HCT116 (cell line): ENCODE results near the gene CDH4. TPM values are rescaled to one million over a fixed set of nuclear protein-coding genes. Genes with fewer than 3 reads are reported as not detected.

ENCODE experiments used
- ATAC-seq: fragments of 200-7000 bp; cut with Tn5 transposase; 2 replicates; pipeline ENCODE4 v1.9.1; 2020; ENCODE audit warnings: mild to moderate bottlenecking, moderate library complexity
- BruUV-seq: library from RNA; stranded (reverse); fragments of 400-500 nt; replicated peaks from 2 replicates; lab custom pipeline; 2021; lab: Mats Ljungman, UMichigan
- CTCF ChIA-PET: fragments of 300-600 bp; sonication (Branson Sonifier 250); formaldehyde crosslinking; loops from one replicate; lab custom pipeline; 2021; ENCODE audit warnings: antibody characterized with exemption; lab: Charles Lee
- POLR2A ChIA-PET: fragments of 300-600, 350-600 bp; sonication (Branson Sonifier 250); formaldehyde crosslinking; loops from one replicate; lab custom pipeline; 2021; ENCODE audit warnings: antibody characterized with exemption; lab: Charles Lee
- RAD21 ChIA-PET, 2 experiments: fragments of 300-600 bp; sonication (Branson Sonifier 250); formaldehyde crosslinking; loops; one replicate each; lab custom pipeline; 2023; ENCODE audit warnings: low total read pairs in 2 of 2; ENCODE audit not compliant: uncharacterized antibody in 2 of 2, unreplicated experiment in 2 of 2, low non-redundant PET in 1 of 2; lab: Charles Lee
- DNase-seq: peaks from one replicate; pipeline ENCODE4 v3.0.0-alpha.2; 2010; ENCODE audit warnings: low read depth, low spot score
- H2AFZ ChIP-seq: fragments of 200-600 bp; shearing (Covaris generic), sonication (generic); 2 replicates; pipeline ENCODE4 v1.6.1; 2017; ENCODE audit warnings: low read depth, mixed run types, mixed read lengths, antibody characterized with exemption, low read length; ENCODE audit not compliant: poor library complexity, severe bottlenecking
- H3K27ac ChIP-seq: 2 replicates; pipeline ENCODE4 v1.5.1; 2012; ENCODE audit warnings: low read depth, low read length
- H3K27me3 ChIP-seq: fragments of 200-600 bp; sonication (generic); 2 replicates; pipeline ENCODE4 v1.6.1; 2016; ENCODE audit warnings: mixed run types, low read length, mixed read lengths; ENCODE audit not compliant: insufficient read depth
- H3K36me3 ChIP-seq, 2 experiments: fragments of 200-500 bp in 1 of 2; fragments of 200-600 bp in 1 of 2; sonication (Bioruptor generic) in 1 of 2; sonication (generic) in 1 of 2; 2 replicates each; pipeline versions ENCODE4 v1.5.1 to v1.6.1; 2014 to 2016; ENCODE audit warnings: low read length in 2 of 2, inconsistent platforms in 1 of 2, mixed read lengths in 1 of 2, mixed run types in 1 of 2; ENCODE audit not compliant: insufficient read depth in 2 of 2, control insufficient read depth in 1 of 2
- H3K4me1 ChIP-seq, 2 experiments: fragments of 200-600 bp in 1 of 2; sonication (generic) in 1 of 2; 2 replicates each; pipeline versions ENCODE4 v1.5.1 to v1.6.1; 2012 to 2017; ENCODE audit warnings: low read length in 2 of 2, inconsistent platforms in 1 of 2, mild to moderate bottlenecking in 1 of 2, mixed read lengths in 1 of 2, mixed run types in 1 of 2, moderate library complexity in 1 of 2; ENCODE audit not compliant: insufficient read depth in 2 of 2, control insufficient read depth in 1 of 2
- H3K4me2 ChIP-seq: fragments of 200-600 bp; sonication (generic); 2 replicates; pipeline ENCODE4 v1.6.1; 2017; ENCODE audit warnings: mixed run types, low read length, mixed read lengths
- H3K4me3 ChIP-seq, 2 experiments: fragments of 200-600 bp in 1 of 2; sonication (generic) in 1 of 2; replicated peaks in 1 of 2; 2 replicates each; pipeline ENCODE4 v1.5.1; 2011 to 2016; ENCODE audit warnings: low read length in 2 of 2, control low read depth in 1 of 2, low read depth in 1 of 2, mild to moderate bottlenecking in 1 of 2, mixed read lengths in 1 of 2, mixed run types in 1 of 2
- H3K79me2 ChIP-seq: fragments of 200-600 bp; sonication (generic); 2 replicates; pipeline ENCODE4 v1.6.1; 2017; ENCODE audit warnings: mild to moderate bottlenecking, mixed run types, low read length, moderate library complexity, mixed read lengths; ENCODE audit not compliant: insufficient read depth
- H3K9ac ChIP-seq: fragments of 200-600 bp; sonication (generic); 2 replicates; pipeline ENCODE4 v1.6.1; 2016; ENCODE audit warnings: low read length, mixed read lengths
- H3K9me2 ChIP-seq: fragments of 200-600 bp; sonication (generic), shearing (Covaris generic); 2 replicates; pipeline ENCODE4 v1.6.1; 2017; ENCODE audit warnings: mixed run types, mild to moderate bottlenecking, moderate library complexity; ENCODE audit not compliant: insufficient read depth
- H3K9me3 ChIP-seq, 2 experiments: fragments of 200-500 bp in 1 of 2; fragments of 200-600 bp in 1 of 2; sonication (Bioruptor generic) in 1 of 2; sonication (generic) in 1 of 2; 2 replicates each; pipeline ENCODE4 v1.6.1; 2014 to 2017; ENCODE audit warnings: low read length in 2 of 2, mixed read lengths in 2 of 2, inconsistent platforms in 1 of 2, low read depth in 1 of 2, mild to moderate bottlenecking in 1 of 2, mixed run types in 1 of 2, moderate library complexity in 1 of 2; ENCODE audit not compliant: control insufficient read depth in 1 of 2, insufficient read depth in 1 of 2
- H4K20me1 ChIP-seq: fragments of 200-600 bp; sonication (generic), shearing (Covaris generic); 2 replicates; pipeline ENCODE4 v1.6.1; 2017; ENCODE audit warnings: mixed run types, mild to moderate bottlenecking, moderate library complexity; ENCODE audit not compliant: insufficient read depth
- CBX3 ChIP-seq: IDR thresholded peaks from 2 replicates; pipeline ENCODE4 v1.6.1; 2012; ENCODE audit warnings: low read depth
- CEBPB ChIP-seq: IDR thresholded peaks from 2 replicates; pipeline ENCODE4 v1.6.1; 2012; ENCODE audit warnings: low read depth
- ELF1 ChIP-seq: IDR thresholded peaks from 2 replicates; pipeline ENCODE4 v1.6.1; 2012; ENCODE audit warnings: low read depth, borderline replicate concordance
- EZH2 ChIP-seq: fragments of 200-600 bp; sonication (generic); IDR thresholded peaks from 2 replicates; pipeline ENCODE4 v1.6.1; 2017; ENCODE audit warnings: antibody characterized with exemption, mixed run types
- EZH2phosphoT487 ChIP-seq: fragments of 200-600 bp; IDR thresholded peaks from 2 replicates; pipeline ENCODE4 v1.6.1; 2018; ENCODE audit warnings: antibody characterized with exemption, borderline replicate concordance
- FOSL1 ChIP-seq: IDR thresholded peaks from 2 replicates; pipeline ENCODE4 v1.6.1; 2012; ENCODE audit warnings: low read depth
- JUND ChIP-seq: IDR thresholded peaks from 2 replicates; pipeline ENCODE4 v1.6.1; 2012
- POLR2A ChIP-seq: IDR thresholded peaks from 2 replicates; pipeline ENCODE4 v1.7.0; 2011; ENCODE audit warnings: borderline replicate concordance; ENCODE audit not compliant: insufficient read depth, insufficient read length; ENCODE audit errors: extremely low read depth
- POLR2AphosphoS5 ChIP-seq: IDR thresholded peaks from 2 replicates; pipeline ENCODE4 v1.6.1; 2011; ENCODE audit warnings: mild to moderate bottlenecking, low read depth, low read length, moderate library complexity
- RAD21 ChIP-seq: IDR thresholded peaks from 2 replicates; pipeline ENCODE4 v1.6.1; 2012; ENCODE audit warnings: low read depth, mild to moderate bottlenecking
- SIN3A ChIP-seq: IDR thresholded peaks from 2 replicates; pipeline ENCODE4 v1.6.1; 2012; ENCODE audit warnings: low read depth
- SRF ChIP-seq: IDR thresholded peaks from 2 replicates; pipeline ENCODE4 v1.6.1; 2012; ENCODE audit warnings: low read depth
- TCF7L2 ChIP-seq: IDR thresholded peaks from 2 replicates; pipeline ENCODE4 v1.7.0; 2011; ENCODE audit warnings: borderline replicate concordance, inconsistent platforms; ENCODE audit not compliant: insufficient read depth, insufficient read length; ENCODE audit errors: extremely low read depth
- ZFX ChIP-seq: fragments of 450-650 bp; IDR thresholded peaks from 2 replicates; pipeline ENCODE4 v1.6.1; 2017
- ZNF274 ChIP-seq: fragments of 200-500 bp; sonication (Bioruptor generic); IDR thresholded peaks from 2 replicates; pipeline ENCODE4 v1.6.1; 2014; ENCODE audit warnings: mild to moderate bottlenecking, low read depth, low read length, inconsistent platforms
- intact Hi-C: fragments of 100-400 bp; cut with micrococcal nuclease; formaldehyde crosslinking; loops from 2 replicates; pipeline ENCODE4 v1.10.0; 2022
- total RNA-seq: library from RNA; stranded (reverse); gene quantifications from one replicate; pipeline ENCODE4 v1.2.1, GENCODE V29; 2021; ENCODE audit not compliant: unreplicated experiment
- TF ChIP-seq, protein P1 (sequence below): IDR thresholded peaks from 2 replicates; pipeline ENCODE4 v1.6.1; 2012; ENCODE audit warnings: low read depth
- TF ChIP-seq, protein P2 (sequence below): IDR thresholded peaks from 2 replicates; pipeline ENCODE4 v1.6.1; 2011; ENCODE audit warnings: mild to moderate bottlenecking, low read length, moderate library complexity; ENCODE audit not compliant: insufficient replicate concordance; ENCODE audit errors: extremely low read depth
- TF ChIP-seq, protein P3 (sequence below): IDR thresholded peaks from 2 replicates; pipeline ENCODE4 v1.6.1; 2012
- TF ChIP-seq, protein P4 (sequence below): IDR thresholded peaks from 2 replicates; pipeline ENCODE4 v1.6.1; 2012

CDH4 gene
- total RNA-seq, 1 experiment from 2014 or later = not detected

DNA sequence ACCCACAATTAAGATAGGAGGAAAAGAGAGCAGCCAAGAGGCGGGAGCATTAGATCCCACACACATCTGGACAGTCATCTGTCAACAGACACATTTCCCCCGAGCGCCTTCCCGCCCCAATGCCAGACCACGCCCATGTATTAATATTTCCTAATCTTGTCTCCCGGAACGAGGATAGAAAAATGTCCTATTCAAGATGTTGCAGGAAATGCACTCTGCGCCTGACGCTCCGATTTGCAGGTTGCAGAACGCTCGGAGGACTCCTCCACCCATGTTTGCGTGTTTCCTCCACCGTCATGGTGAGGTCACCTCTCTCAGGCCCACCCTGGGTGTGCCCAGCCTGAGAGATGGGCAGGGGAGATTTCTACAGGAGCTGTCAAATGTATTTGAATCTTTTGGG, 598.4 kb downstream of the CDH4 start:
- intact Hi-C loops = no loop called here
- 0 out of 2 replicates have a peak, but pooled peaks cover 5% of the 10 kb centered on the region for H3K27me3 ChIP-seq
- no peak overlapping the region for H3K9ac ChIP-seq
- no peak overlapping the region for H2AFZ ChIP-seq
- DNase-seq (no peak), ATAC-seq (no peak)
- H3K4me3 ChIP-seq = no peak overlapping the region
- no peaks in the 10 kb centered on the region for H3K9me2 ChIP-seq
- no peak overlapping the region for H3K4me2 ChIP-seq
- H3K9me3 ChIP-seq = no peaks in the 10 kb centered on the region; a peak in 1 of 4 replicates
- ChIA-PET POLR2A (no interaction called here), CTCF (no interaction called here), RAD21 (no interaction called here)
- H3K79me2 ChIP-seq = no peaks in the 10 kb centered on the region
- no peaks in the 10 kb centered on the region for H4K20me1 ChIP-seq
- no TSS peak for BruUV-seq
- H3K27ac ChIP-seq = no peak overlapping the region
- TF ChIP-seq EZH2phosphoT487 (no peak), FOSL1 (no peak), SIN3A (no peak), SRF (no peak), ELF1 (no peak), JUND (no peak), POLR2AphosphoS5 (no peak), RAD21 (no peak), CEBPB (no peak), TCF7L2 (no peak), POLR2A (no peak), EZH2 (no peak), ZFX (no peak), CBX3 (no peak), ZNF274 (no peak)
- TF ChIP-seq, protein P1, sequence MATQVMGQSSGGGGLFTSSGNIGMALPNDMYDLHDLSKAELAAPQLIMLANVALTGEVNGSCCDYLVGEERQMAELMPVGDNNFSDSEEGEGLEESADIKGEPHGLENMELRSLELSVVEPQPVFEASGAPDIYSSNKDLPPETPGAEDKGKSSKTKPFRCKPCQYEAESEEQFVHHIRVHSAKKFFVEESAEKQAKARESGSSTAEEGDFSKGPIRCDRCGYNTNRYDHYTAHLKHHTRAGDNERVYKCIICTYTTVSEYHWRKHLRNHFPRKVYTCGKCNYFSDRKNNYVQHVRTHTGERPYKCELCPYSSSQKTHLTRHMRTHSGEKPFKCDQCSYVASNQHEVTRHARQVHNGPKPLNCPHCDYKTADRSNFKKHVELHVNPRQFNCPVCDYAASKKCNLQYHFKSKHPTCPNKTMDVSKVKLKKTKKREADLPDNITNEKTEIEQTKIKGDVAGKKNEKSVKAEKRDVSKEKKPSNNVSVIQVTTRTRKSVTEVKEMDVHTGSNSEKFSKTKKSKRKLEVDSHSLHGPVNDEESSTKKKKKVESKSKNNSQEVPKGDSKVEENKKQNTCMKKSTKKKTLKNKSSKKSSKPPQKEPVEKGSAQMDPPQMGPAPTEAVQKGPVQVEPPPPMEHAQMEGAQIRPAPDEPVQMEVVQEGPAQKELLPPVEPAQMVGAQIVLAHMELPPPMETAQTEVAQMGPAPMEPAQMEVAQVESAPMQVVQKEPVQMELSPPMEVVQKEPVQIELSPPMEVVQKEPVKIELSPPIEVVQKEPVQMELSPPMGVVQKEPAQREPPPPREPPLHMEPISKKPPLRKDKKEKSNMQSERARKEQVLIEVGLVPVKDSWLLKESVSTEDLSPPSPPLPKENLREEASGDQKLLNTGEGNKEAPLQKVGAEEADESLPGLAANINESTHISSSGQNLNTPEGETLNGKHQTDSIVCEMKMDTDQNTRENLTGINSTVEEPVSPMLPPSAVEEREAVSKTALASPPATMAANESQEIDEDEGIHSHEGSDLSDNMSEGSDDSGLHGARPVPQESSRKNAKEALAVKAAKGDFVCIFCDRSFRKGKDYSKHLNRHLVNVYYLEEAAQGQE = no peak
- TF ChIP-seq, protein P2, sequence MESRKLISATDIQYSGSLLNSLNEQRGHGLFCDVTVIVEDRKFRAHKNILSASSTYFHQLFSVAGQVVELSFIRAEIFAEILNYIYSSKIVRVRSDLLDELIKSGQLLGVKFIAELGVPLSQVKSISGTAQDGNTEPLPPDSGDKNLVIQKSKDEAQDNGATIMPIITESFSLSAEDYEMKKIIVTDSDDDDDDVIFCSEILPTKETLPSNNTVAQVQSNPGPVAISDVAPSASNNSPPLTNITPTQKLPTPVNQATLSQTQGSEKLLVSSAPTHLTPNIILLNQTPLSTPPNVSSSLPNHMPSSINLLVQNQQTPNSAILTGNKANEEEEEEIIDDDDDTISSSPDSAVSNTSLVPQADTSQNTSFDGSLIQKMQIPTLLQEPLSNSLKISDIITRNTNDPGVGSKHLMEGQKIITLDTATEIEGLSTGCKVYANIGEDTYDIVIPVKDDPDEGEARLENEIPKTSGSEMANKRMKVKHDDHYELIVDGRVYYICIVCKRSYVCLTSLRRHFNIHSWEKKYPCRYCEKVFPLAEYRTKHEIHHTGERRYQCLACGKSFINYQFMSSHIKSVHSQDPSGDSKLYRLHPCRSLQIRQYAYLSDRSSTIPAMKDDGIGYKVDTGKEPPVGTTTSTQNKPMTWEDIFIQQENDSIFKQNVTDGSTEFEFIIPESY = no peak
- TF ChIP-seq, protein P3, sequence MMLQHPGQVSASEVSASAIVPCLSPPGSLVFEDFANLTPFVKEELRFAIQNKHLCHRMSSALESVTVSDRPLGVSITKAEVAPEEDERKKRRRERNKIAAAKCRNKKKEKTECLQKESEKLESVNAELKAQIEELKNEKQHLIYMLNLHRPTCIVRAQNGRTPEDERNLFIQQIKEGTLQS = no peak
- TF ChIP-seq, protein P4, sequence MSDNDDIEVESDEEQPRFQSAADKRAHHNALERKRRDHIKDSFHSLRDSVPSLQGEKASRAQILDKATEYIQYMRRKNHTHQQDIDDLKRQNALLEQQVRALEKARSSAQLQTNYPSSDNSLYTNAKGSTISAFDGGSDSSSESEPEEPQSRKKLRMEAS = no peak
- no peaks in the 10 kb centered on the region for H3K36me3 ChIP-seq
- no peaks in the 10 kb centered on the region for H3K4me1 ChIP-seq
